ENCODE results near the gene PRPSAP2. TPM values are rescaled to one million over a fixed set of nuclear protein-coding genes. Genes with fewer than 3 reads are reported as not detected.

PRPSAP2 gene, protein sequence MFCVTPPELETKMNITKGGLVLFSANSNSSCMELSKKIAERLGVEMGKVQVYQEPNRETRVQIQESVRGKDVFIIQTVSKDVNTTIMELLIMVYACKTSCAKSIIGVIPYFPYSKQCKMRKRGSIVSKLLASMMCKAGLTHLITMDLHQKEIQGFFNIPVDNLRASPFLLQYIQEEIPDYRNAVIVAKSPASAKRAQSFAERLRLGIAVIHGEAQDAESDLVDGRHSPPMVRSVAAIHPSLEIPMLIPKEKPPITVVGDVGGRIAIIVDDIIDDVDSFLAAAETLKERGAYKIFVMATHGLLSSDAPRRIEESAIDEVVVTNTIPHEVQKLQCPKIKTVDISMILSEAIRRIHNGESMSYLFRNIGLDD
- 35.9 and 57.3 TPM in 2 replicates for total RNA-seq

DNA sequence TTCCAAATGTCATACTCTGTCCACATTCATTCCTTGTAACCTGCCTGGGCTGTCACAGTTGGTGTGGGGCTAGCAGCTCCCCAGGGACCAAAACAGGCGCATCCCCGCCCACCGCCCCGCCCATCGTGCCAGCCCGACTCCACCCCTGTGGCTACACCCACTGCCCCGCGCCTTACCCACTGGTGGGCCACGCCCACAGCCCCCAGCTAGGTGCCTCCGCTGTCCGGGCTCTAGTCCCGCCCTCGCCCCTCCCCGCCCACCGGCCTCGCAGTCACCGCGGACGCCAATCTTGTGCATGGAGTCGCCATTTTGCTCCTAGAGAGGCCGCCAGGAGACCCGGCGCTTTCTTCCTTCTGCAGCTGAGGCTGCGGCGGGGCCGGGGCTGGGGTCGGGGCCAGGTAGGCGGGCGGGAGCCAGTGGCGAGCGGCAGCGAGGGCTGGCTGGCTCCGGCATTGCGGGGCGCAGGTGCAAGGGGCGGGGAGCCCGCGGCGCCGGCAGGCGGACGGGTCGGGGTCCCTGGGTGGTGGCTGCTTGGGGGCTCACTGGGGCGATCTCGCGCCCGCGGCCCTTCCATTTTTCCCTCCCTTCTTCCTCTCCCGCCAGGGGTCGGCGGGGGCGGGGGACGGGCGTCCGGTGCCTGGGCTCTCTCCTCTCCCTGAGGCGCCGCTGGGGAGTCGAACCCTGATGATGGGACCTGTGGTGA is at the start of gene PRPSAP2:
Gene PRPSAP2 (plus strand): TSS at position 268 of the 703 bp plus-strand sequence. CDS start 7,703 bp downstream, outside the sequence.

DNA sequence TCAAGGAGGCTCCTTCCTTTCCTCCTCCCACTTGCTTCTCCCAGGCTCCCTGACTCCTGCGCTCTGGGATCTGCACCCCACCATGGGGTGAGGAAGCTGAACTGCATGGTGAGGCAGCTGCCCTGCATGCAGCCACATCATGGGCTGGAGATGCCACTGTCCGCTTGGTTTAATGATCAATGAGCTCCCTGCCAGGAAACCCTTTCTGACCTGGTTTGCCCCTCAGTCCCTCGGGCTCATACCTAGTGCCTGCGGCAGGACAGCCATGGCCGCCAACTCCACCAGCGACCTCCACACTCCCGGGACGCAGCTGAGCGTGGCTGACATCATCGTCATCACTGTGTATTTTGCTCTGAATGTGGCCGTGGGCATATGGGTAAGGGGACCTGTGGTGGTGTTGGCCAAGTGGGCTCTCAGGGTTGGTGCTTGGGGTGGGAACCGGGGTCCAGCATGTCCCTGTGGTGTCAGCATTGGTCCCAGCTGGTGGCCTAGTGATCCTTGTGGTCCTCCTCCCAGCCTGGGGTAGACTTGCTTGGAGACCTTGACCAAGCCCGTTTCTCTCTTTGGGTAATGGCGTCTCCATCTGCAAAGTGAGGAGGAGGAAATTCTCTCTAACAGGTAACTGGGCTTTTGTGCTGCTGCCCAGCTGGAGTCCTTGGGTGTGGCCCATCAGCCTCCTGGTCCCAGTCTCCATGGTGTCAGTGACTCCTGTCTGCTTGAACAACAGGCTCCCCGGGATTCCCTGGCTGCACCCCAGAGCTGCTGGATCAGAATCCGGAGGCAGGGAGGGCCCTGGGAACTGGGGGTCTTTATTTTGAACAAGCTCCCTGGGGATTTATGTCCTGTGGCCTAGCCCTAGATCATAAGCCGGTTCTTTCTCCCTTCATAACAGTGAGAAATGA is 94.3 kb downstream of the PRPSAP2 start, which contains the start of gene SLC5A10:
Gene SLC5A10 (plus strand): TSS at position 225 of the 902 bp plus-strand sequence. CDS start 41 bp downstream, at position 266.

Other genes with a start within 250 kb of the PRPSAP2 start
- gene TBC1D28, start 213.7 kb upstream of the PRPSAP2 start, total RNA-seq: not detected in 2 replicates
- 1.7 and 4.1 TPM in 2 replicates for gene FOXO3B, start 175.8 kb upstream of the PRPSAP2 start, total RNA-seq
- under 0.01 TPM in 2 replicates for gene FBXW10, start 114.1 kb upstream of the PRPSAP2 start, total RNA-seq
- 63.0 and 69.8 TPM in 2 replicates for gene TVP23B, start 76.9 kb upstream of the PRPSAP2 start, total RNA-seq
- not detected in 2 replicates for gene SLC5A10, start 94.0 kb downstream of the PRPSAP2 start, total RNA-seq
- gene FAM83G, start 146.6 kb downstream of the PRPSAP2 start, total RNA-seq: 4.6 and 6.9 TPM in 2 replicates
- gene GRAP, start 188.8 kb downstream of the PRPSAP2 start, total RNA-seq: under 0.01 and 0.34 TPM in 2 replicates

All from bronchial smooth muscle cell (primary cell).